H1 (cell line): ENCODE measurements around the gene OLIG2. TPM values are rescaled to one million over a fixed set of nuclear protein-coding genes. Genes with fewer than 3 reads are reported as not detected.

ENCODE experiments used
- CTCF ChIA-PET: fragments of 300-600 bp; sonication (Branson Sonifier 250); formaldehyde crosslinking; loops from one replicate; lab custom pipeline; 2021; ENCODE audit not compliant: partially characterized antibody; lab: Charles Lee
- POLR2A ChIA-PET: fragments of 300-600 bp; sonication (Branson Sonifier 250); formaldehyde crosslinking; loops from one replicate; lab custom pipeline; 2021; ENCODE audit warnings: inconsistent platforms; ENCODE audit not compliant: partially characterized antibody; lab: Charles Lee
- DNase-seq, 2 experiments: peaks; one replicate each; pipeline versions ENCODE4 v3.0.0 to v3.0.0-alpha.2; 2010 to 2022; ENCODE audit warnings: low spot score in 2 of 2, low read depth in 1 of 2, mixed read lengths in 1 of 2
- FAIRE-seq: peaks from 2 replicates; lab custom pipeline; 2011; peaks lifted over from hg19 to GRCh38; lab: Jason Lieb, UNC
- H2AFZ ChIP-seq: 2 replicates; pipeline ENCODE4 v1.8.1; 2012; ENCODE audit warnings: low read length, inconsistent platforms
- H2AK5ac ChIP-seq: 2 replicates; pipeline ENCODE4 v1.6.1; 2013; ENCODE audit warnings: low read depth, low read length
- H2BK120ac ChIP-seq: replicated peaks from 2 replicates; pipeline ENCODE3; 2013; ENCODE audit warnings: low read depth, low read length, inconsistent platforms
- H2BK12ac ChIP-seq: 2 replicates; pipeline ENCODE4 v1.6.1; 2013; ENCODE audit warnings: low read depth, low read length
- H2BK15ac ChIP-seq: 2 replicates; pipeline ENCODE4 v1.6.1; 2013; ENCODE audit warnings: low read length
- H2BK20ac ChIP-seq: 2 replicates; pipeline ENCODE4 v1.6.1; 2013; ENCODE audit warnings: low read length
- H2BK5ac ChIP-seq: 2 replicates; pipeline ENCODE4 v1.6.1; 2013; ENCODE audit warnings: low read depth, low read length
- H3K14ac ChIP-seq: 2 replicates; pipeline ENCODE4 v1.6.1; 2013; ENCODE audit warnings: inconsistent platforms; ENCODE audit not compliant: insufficient read length
- H3K18ac ChIP-seq: 2 replicates; pipeline ENCODE4 v1.6.1; 2013; ENCODE audit warnings: low read length; ENCODE audit errors: extremely low read depth
- H3K23ac ChIP-seq: 2 replicates; pipeline ENCODE4 v1.6.1; 2013; ENCODE audit warnings: inconsistent platforms; ENCODE audit not compliant: insufficient read length
- H3K23me2 ChIP-seq: 2 replicates; pipeline ENCODE4 v1.6.1; 2013; ENCODE audit warnings: low read depth, low read length
- H3K27ac ChIP-seq: 2 replicates; pipeline ENCODE4 v1.6.1; 2011; ENCODE audit warnings: low read depth, low read length, inconsistent platforms
- H3K27me3 ChIP-seq, 4 experiments: replicated peaks in 1 of 4; 1 replicate in 1 of 4; 2 replicates in 3 of 4; pipeline versions ENCODE4 v1.6.1 to v1.8.1; 2011 to 2013; ENCODE audit warnings: low read length in 3 of 4, mild to moderate bottlenecking in 3 of 4, inconsistent platforms in 2 of 4, mixed read lengths in 2 of 4, moderate library complexity in 1 of 4; ENCODE audit not compliant: control insufficient read depth in 3 of 4, insufficient read depth in 3 of 4; ENCODE audit errors: extremely low read depth in 1 of 4
- H3K36me3 ChIP-seq, 4 experiments: 2 replicates each; pipeline versions ENCODE4 v1.6.1 to v1.8.1; 2011 to 2013; ENCODE audit warnings: mild to moderate bottlenecking in 4 of 4, low read length in 3 of 4, moderate library complexity in 2 of 4, control low read depth in 1 of 4, inconsistent platforms in 1 of 4; ENCODE audit not compliant: insufficient read depth in 4 of 4, control insufficient read depth in 2 of 4
- H3K4ac ChIP-seq: replicated peaks from 2 replicates; pipeline ENCODE3; 2013; ENCODE audit warnings: low read length, low read depth, mixed read lengths, inconsistent platforms; ENCODE audit not compliant: insufficient read length
- H3K4me1 ChIP-seq, 4 experiments: replicated peaks in 1 of 4; 1 replicate in 1 of 4; 2 replicates in 3 of 4; pipeline versions ENCODE4 v1.6.1 to v1.8.1; 2011 to 2013; ENCODE audit warnings: low read length in 3 of 4, inconsistent platforms in 2 of 4, mixed read lengths in 1 of 4; ENCODE audit not compliant: insufficient read depth in 4 of 4, control insufficient read depth in 3 of 4
- H3K4me2 ChIP-seq, 2 experiments: 2 replicates each; pipeline versions ENCODE4 v1.6.1 to v1.8.1; 2011 to 2013; ENCODE audit warnings: low read depth in 2 of 2, low read length in 2 of 2, control low read depth in 1 of 2, inconsistent platforms in 1 of 2, mild to moderate bottlenecking in 1 of 2; ENCODE audit not compliant: insufficient read depth in 1 of 2
- H3K4me3 ChIP-seq, 4 experiments: fragments of 200-600, 300-600 bp in 1 of 4; sonication (generic), shearing (Covaris generic), sonication (Bioruptor Twin) in 1 of 4; 2 replicates each; pipeline versions ENCODE4 v1.5.1 to v1.8.1; 2011 to 2016; ENCODE audit warnings: low read length in 4 of 4, low read depth in 3 of 4, control low read depth in 2 of 4, inconsistent platforms in 2 of 4, mild to moderate bottlenecking in 2 of 4, mixed read lengths in 1 of 4, moderate library complexity in 1 of 4; ENCODE audit not compliant: insufficient read depth in 2 of 4; ENCODE audit errors: extremely low read depth in 1 of 4
- H3K56ac ChIP-seq: replicated peaks from 2 replicates; pipeline ENCODE3; 2013; ENCODE audit warnings: low read depth, mild to moderate bottlenecking, mixed read lengths, low read length, inconsistent platforms; ENCODE audit not compliant: insufficient read length
- H3K79me1 ChIP-seq: 2 replicates; pipeline ENCODE4 v1.6.1; 2013; ENCODE audit warnings: low read depth, low read length, control low read depth
- H3K79me2 ChIP-seq, 2 experiments: 2 replicates each; pipeline versions ENCODE4 v1.6.1 to v1.8.1; 2012 to 2013; ENCODE audit warnings: low read length in 2 of 2, mild to moderate bottlenecking in 2 of 2, inconsistent platforms in 1 of 2; ENCODE audit not compliant: insufficient read depth in 2 of 2, control insufficient read depth in 1 of 2
- H3K9ac ChIP-seq, 4 experiments: replicated peaks in 1 of 4; 1 replicate in 1 of 4; 2 replicates in 3 of 4; pipeline versions ENCODE4 v1.6.1 to v1.8.1; 2011 to 2013; ENCODE audit warnings: low read depth in 3 of 4, low read length in 3 of 4, control low read depth in 2 of 4, mild to moderate bottlenecking in 2 of 4, moderate library complexity in 2 of 4, inconsistent platforms in 1 of 4; ENCODE audit errors: extremely low read depth in 1 of 4
- H3K9me3 ChIP-seq, 2 experiments: 2 replicates each; pipeline versions ENCODE4 v1.6.1 to v1.8.1; 2012 to 2013; ENCODE audit warnings: mild to moderate bottlenecking in 2 of 2, moderate library complexity in 2 of 2, control low read depth in 1 of 2, inconsistent platforms in 1 of 2, low read depth in 1 of 2, low read length in 1 of 2, mixed read lengths in 1 of 2; ENCODE audit not compliant: insufficient read depth in 2 of 2
- H4K20me1 ChIP-seq, 2 experiments: replicated peaks in 1 of 2; 2 replicates each; pipeline versions ENCODE3 to v1.8.1; 2011 to 2013; ENCODE audit warnings: inconsistent platforms in 2 of 2, low read length in 2 of 2, mild to moderate bottlenecking in 1 of 2; ENCODE audit not compliant: insufficient read depth in 2 of 2, control insufficient read depth in 1 of 2
- H4K5ac ChIP-seq: 2 replicates; pipeline ENCODE4 v1.6.1; 2013; ENCODE audit warnings: low read length, low read depth, mixed read lengths, inconsistent platforms; ENCODE audit not compliant: insufficient read length
- H4K8ac ChIP-seq: 2 replicates; pipeline ENCODE4 v1.8.0; 2013; ENCODE audit warnings: mild to moderate bottlenecking, moderate library complexity, low read length, inconsistent platforms; ENCODE audit not compliant: insufficient read depth; ENCODE audit errors: extremely low read depth
- H4K91ac ChIP-seq: replicated peaks from 2 replicates; pipeline ENCODE3; 2013; ENCODE audit warnings: low read length, mixed read lengths, inconsistent platforms; ENCODE audit not compliant: insufficient read length
- ATF3 ChIP-seq: IDR thresholded peaks from 2 replicates; pipeline ENCODE4 v1.6.1; 2011; ENCODE audit warnings: low read depth, mild to moderate bottlenecking, low read length; ENCODE audit not compliant: insufficient read depth
- BRCA1 ChIP-seq: IDR thresholded peaks from 2 replicates; pipeline ENCODE4 v1.6.1; 2012; ENCODE audit warnings: low read depth, low read length, improper control_type of control experiment
- EP300 ChIP-seq, 2 experiments: IDR thresholded peaks; 1 replicate in 1 of 2; 2 replicates in 1 of 2; pipeline ENCODE4 v1.6.1; 2011 to 2012; ENCODE audit warnings: low read depth in 2 of 2, low read length in 2 of 2, mild to moderate bottlenecking in 2 of 2, borderline replicate concordance in 1 of 2, inconsistent platforms in 1 of 2, moderate library complexity in 1 of 2
- FOSL1 ChIP-seq: IDR thresholded peaks from 2 replicates; pipeline ENCODE4 v1.6.1; 2011; ENCODE audit warnings: mild to moderate bottlenecking, low read depth, low read length, moderate library complexity; ENCODE audit not compliant: insufficient read depth
- KDM1A ChIP-seq: fragments of 200-600, 300-600 bp; sonication (generic); IDR thresholded peaks from 2 replicates; pipeline ENCODE4 v1.7.1; 2016; ENCODE audit warnings: mild to moderate bottlenecking, low read length, borderline replicate concordance
- KDM5A ChIP-seq: fragments of 200-600 bp; IDR thresholded peaks from 2 replicates; pipeline ENCODE4 v1.7.1; 2012; ENCODE audit warnings: mild to moderate bottlenecking, low read length, inconsistent platforms, mixed read lengths
- NANOG ChIP-seq: IDR thresholded peaks from 2 replicates; pipeline ENCODE4 v1.6.1; 2011; ENCODE audit warnings: low read length, low read depth, mild to moderate bottlenecking, inconsistent platforms; ENCODE audit not compliant: insufficient read depth, poor library complexity, severe bottlenecking
- RNF2 ChIP-seq: fragments of 200-900, 300-1000 bp; sonication (generic); IDR thresholded peaks from 2 replicates; pipeline ENCODE4 v1.7.1; 2016; ENCODE audit warnings: borderline replicate concordance, low read depth, mild to moderate bottlenecking, antibody characterized with exemption, low read length; ENCODE audit not compliant: poor library complexity, severe bottlenecking; ENCODE audit errors: missing control alignments
- SIN3A ChIP-seq, 2 experiments: IDR thresholded peaks in 1 of 2; conservative IDR thresholded peaks in 1 of 2; 2 replicates each; pipeline ENCODE4 v1.6.1; 2011 to 2012; ENCODE audit warnings: low read length in 2 of 2, improper control_type of control experiment in 1 of 2, low read depth in 1 of 2, mild to moderate bottlenecking in 1 of 2
- SIX5 ChIP-seq: IDR thresholded peaks from 2 replicates; pipeline ENCODE4 v1.6.1; 2011; ENCODE audit warnings: mild to moderate bottlenecking, low read depth, low read length
- YY1 ChIP-seq: IDR thresholded peaks from 2 replicates; pipeline ENCODE4 v1.6.1; 2011; ENCODE audit warnings: low read depth, mild to moderate bottlenecking, low read length
- WGBS, 2 experiments: shearing (Covaris generic) in 1 of 2; methylation state at CpG; one replicate each; pipeline versions ENCODE4 v1.1.6 to v1.1.7; 2013 to 2015; ENCODE audit warnings: low lambda C conversion rate in 2 of 2, mixed read lengths in 2 of 2, inconsistent platforms in 1 of 2, low coverage in 1 of 2, missing lambda C conversion rate in 1 of 2; ENCODE audit not compliant: insufficient replicate concordance in 2 of 2, insufficient coverage in 1 of 2, insufficient read length in 1 of 2; ENCODE audit errors: extremely low coverage in 1 of 2, missing lambda C conversion rate in 1 of 2; 5-methylcytosine and 5-hydroxymethylcytosine counted together
- polyA plus RNA-seq, 7 experiments: library from polyadenylated mRNA; depleted of rRNA in 3 of 7; stranded (reverse) in 5 of 7; unstranded in 2 of 7; fragments of >200 nt in 5 of 7; fragments of 200-250 nt in 2 of 7; gene quantifications; 1 replicate in 5 of 7; 2 replicates in 1 of 7; 4 replicates in 1 of 7; pipeline versions ENCODE4 v1.2.1 to v1.2.3, GENCODE V29; 2011 to 2013; ENCODE audit warnings: missing spikeins in 2 of 7, mixed read lengths in 2 of 7
- total RNA-seq: library from RNA; stranded (reverse); fragmentation: NEBNext Ultra II Directional; extraction: Animal tissue kit (Norgen Biotek cat#: 25700); gene quantifications from 2 replicates; pipeline ENCODE4 v1.2.1, GENCODE V29; 2021

The OLIG2 gene
- total and polyA plus RNA-seq, 2 of the 8 experiments (the other 6 are each of a cell fraction or from before 2014, with no cell fraction given): 0.79 TPM; not detected in 1

- H4K91ac ChIP-seq: no peak overlapping the region
- H2BK120ac ChIP-seq: no peak overlapping the region
- peaks cover 80 to 93% (median 85%) of the 10 kb centered on the region in 4 experiments for H3K27me3 ChIP-seq
- no peak overlapping the region; a peak in 1 of 8 replicates for H3K4me3 ChIP-seq
- no peak for DNase-seq
- peaks cover 3 to 37% (median 25%) of the 10 kb centered on the region in 4 experiments for H3K4me1 ChIP-seq
- no peaks in the 10 kb centered on the region for H3K79me2 ChIP-seq
- no peak overlapping the region for H2AK5ac ChIP-seq
- no peaks in the 10 kb centered on the region for H3K79me1 ChIP-seq
- ChIA-PET POLR2A (no interaction called here), CTCF (interaction anchor here (1.0 to 1.3 kb wide), 2 partner anchors 9 to 121 kb away, joined by 3 read pairs; no protein-coding TSS in a partner anchor)
- peaks cover 0 to under 1% (median 0%) of the 10 kb centered on the region in 4 experiments; a peak in 1 of 8 replicates for H3K36me3 ChIP-seq
- H4K8ac ChIP-seq: no peak overlapping the region
- H2AFZ ChIP-seq: no peak overlapping the region
- no peaks in the 10 kb centered on the region; the same call in 1 of the 2 replicates for H3K23me2 ChIP-seq
- H3K4ac ChIP-seq: no peak overlapping the region
- peaks cover 14 to 18% of the 10 kb centered on the region in 2 experiments for H4K20me1 ChIP-seq
- H3K9me3 ChIP-seq: no peaks in the 10 kb centered on the region
- H2BK20ac ChIP-seq: no peak overlapping the region
- peak overlapping the region in 1 of 2 experiments; percentile 20; a peak in 1 of 4 replicates for H3K4me2 ChIP-seq
- H3K9ac ChIP-seq: no peak overlapping the region
- no peak overlapping the region for H3K56ac ChIP-seq
- H2BK12ac ChIP-seq: no peak overlapping the region
- no peak for FAIRE-seq
- no peak overlapping the region for H3K14ac ChIP-seq
- H3K27ac ChIP-seq: no peak overlapping the region
- H3K23ac ChIP-seq: no peak overlapping the region
- H2BK15ac ChIP-seq: no peak overlapping the region
- WGBS, 2 experiments: 36% methylated on average over 9 of the region's 10 CpGs; no CpG with 5 or more reads in 1 of the 2 experiments
- no peak overlapping the region for H2BK5ac ChIP-seq
- no peak overlapping the region for H3K18ac ChIP-seq
- H4K5ac ChIP-seq: no peak overlapping the region
- TF ChIP-seq SIN3A (conservative IDR thresholded peaks at IDR 0.05 in 1 of 2, IDR thresholded peaks at IDR 0.05 in 1 of 2; ENCODE audit: low read depth in 1 of 2, low read length in 2 of 2) (no peak), YY1 (no peak), BRCA1 (no peak), EP300 (IDR thresholded peaks at IDR 0.05; ENCODE audit: borderline replicate concordance in 1 of 2, low read depth in 2 of 2, low read length in 2 of 2) (no peak), NANOG (no peak), FOSL1 (no peak), SIX5 (no peak), KDM1A (no peak), KDM5A (no peak), RNF2 (no peak), ATF3 (no peak)
These were observed 6.8 kb downstream of the OLIG2 start for GRCh38 chr21:33032434-33033047.
